HL-60 (cell line): ENCODE data around the gene DEF6.

Experiments
- DNase-seq, 2 experiments: peaks; one replicate each; pipeline ENCODE4 v3.0.0-alpha.2; 2010 to 2020; ENCODE audit warnings: low read depth in 1 of 2, low spot score in 1 of 2
- H3K27ac ChIP-seq: fragments of 250-450 bp; sonication (Bioruptor Pico); replicated peaks from 2 replicates; pipeline ENCODE4 v1.5.1; 2020; ENCODE audit warnings: mild to moderate bottlenecking, moderate library complexity
- H3K27me3 ChIP-seq: fragments of 250-450 bp; sonication (Bioruptor Pico); 2 replicates; pipeline ENCODE4 v1.5.1; 2021; ENCODE audit warnings: mild to moderate bottlenecking, moderate library complexity; ENCODE audit not compliant: insufficient read depth, poor library complexity, severe bottlenecking
- H3K4me3 ChIP-seq: replicated peaks from 2 replicates; pipeline ENCODE4 v1.5.1; 2011; ENCODE audit warnings: mild to moderate bottlenecking, control low read depth, low read length; ENCODE audit not compliant: insufficient read depth
- GABPA ChIP-seq: IDR thresholded peaks from 2 replicates; pipeline ENCODE4 v1.6.1; 2012; ENCODE audit warnings: low read depth
- POLR2AphosphoS5 ChIP-seq: IDR thresholded peaks from 2 replicates; pipeline ENCODE4 v1.6.1; 2012; ENCODE audit warnings: low read depth
- SPI1 ChIP-seq: IDR thresholded peaks from 2 replicates; pipeline ENCODE4 v1.6.1; 2012; ENCODE audit warnings: low read depth, mild to moderate bottlenecking, borderline replicate concordance
- TF ChIP-seq, protein P1 (sequence below): IDR thresholded peaks from 2 replicates; pipeline ENCODE4 v1.6.1; 2012; ENCODE audit warnings: low read depth; ENCODE audit not compliant: insufficient replicate concordance
- TF ChIP-seq, protein P2 (sequence below): IDR thresholded peaks from one replicate; pipeline ENCODE4 v1.5.1; 2011; ENCODE audit warnings: low read length, control low read depth, inconsistent platforms; ENCODE audit not compliant: insufficient read depth

DEF6 gene

DNA sequence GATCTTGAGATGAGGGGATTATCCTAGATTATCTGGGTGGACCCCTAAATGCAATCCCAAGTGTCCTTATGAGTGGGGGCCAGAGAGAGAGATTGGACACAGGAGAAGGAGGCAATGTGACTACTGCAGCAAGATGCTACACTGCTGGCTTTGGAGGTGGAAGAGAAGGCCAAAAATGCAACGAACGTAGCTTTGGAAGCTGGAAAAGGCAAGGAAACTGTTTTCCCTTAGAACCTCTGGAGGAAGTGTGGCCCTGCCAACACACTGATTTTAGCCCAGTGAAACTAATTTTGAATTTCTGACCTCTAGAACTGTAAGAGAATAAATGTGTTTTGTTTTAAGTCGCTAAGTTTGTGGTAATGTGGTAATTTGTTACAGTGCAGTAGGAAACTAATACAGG is 60.5 kb downstream of the DEF6 start:
- Histone ChIP-seq H3K4me3 (no peak overlapping the region), H3K27ac (no peak overlapping the region), H3K27me3 (no peaks in the 10 kb centered on the region)
- DNase-seq, result no peak
- TF ChIP-seq SPI1 (no peak), GABPA (no peak), POLR2AphosphoS5 (no peak)
- TF ChIP-seq, protein P1, sequence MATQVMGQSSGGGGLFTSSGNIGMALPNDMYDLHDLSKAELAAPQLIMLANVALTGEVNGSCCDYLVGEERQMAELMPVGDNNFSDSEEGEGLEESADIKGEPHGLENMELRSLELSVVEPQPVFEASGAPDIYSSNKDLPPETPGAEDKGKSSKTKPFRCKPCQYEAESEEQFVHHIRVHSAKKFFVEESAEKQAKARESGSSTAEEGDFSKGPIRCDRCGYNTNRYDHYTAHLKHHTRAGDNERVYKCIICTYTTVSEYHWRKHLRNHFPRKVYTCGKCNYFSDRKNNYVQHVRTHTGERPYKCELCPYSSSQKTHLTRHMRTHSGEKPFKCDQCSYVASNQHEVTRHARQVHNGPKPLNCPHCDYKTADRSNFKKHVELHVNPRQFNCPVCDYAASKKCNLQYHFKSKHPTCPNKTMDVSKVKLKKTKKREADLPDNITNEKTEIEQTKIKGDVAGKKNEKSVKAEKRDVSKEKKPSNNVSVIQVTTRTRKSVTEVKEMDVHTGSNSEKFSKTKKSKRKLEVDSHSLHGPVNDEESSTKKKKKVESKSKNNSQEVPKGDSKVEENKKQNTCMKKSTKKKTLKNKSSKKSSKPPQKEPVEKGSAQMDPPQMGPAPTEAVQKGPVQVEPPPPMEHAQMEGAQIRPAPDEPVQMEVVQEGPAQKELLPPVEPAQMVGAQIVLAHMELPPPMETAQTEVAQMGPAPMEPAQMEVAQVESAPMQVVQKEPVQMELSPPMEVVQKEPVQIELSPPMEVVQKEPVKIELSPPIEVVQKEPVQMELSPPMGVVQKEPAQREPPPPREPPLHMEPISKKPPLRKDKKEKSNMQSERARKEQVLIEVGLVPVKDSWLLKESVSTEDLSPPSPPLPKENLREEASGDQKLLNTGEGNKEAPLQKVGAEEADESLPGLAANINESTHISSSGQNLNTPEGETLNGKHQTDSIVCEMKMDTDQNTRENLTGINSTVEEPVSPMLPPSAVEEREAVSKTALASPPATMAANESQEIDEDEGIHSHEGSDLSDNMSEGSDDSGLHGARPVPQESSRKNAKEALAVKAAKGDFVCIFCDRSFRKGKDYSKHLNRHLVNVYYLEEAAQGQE, result no peak
- TF ChIP-seq, protein P2, sequence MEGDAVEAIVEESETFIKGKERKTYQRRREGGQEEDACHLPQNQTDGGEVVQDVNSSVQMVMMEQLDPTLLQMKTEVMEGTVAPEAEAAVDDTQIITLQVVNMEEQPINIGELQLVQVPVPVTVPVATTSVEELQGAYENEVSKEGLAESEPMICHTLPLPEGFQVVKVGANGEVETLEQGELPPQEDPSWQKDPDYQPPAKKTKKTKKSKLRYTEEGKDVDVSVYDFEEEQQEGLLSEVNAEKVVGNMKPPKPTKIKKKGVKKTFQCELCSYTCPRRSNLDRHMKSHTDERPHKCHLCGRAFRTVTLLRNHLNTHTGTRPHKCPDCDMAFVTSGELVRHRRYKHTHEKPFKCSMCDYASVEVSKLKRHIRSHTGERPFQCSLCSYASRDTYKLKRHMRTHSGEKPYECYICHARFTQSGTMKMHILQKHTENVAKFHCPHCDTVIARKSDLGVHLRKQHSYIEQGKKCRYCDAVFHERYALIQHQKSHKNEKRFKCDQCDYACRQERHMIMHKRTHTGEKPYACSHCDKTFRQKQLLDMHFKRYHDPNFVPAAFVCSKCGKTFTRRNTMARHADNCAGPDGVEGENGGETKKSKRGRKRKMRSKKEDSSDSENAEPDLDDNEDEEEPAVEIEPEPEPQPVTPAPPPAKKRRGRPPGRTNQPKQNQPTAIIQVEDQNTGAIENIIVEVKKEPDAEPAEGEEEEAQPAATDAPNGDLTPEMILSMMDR, result no peak

- no peak overlapping the region for H3K4me3 ChIP-seq
- H3K27ac ChIP-seq, result no peak overlapping the region
- no peaks in the 10 kb centered on the region for H3K27me3 ChIP-seq
- no peak for DNase-seq
- TF ChIP-seq, protein P2, result no peak
- TF ChIP-seq SPI1 (no peak), GABPA (no peak)
- TF ChIP-seq, protein P1, result no peak
These were observed 61.7 kb downstream of the DEF6 start for GRCh38 chr6:35359346-35359743.

GRCh38 chr6:35359744-35360348 is 62.2 kb downstream of the DEF6 start:
- no peaks in the 10 kb centered on the region for H3K27me3 ChIP-seq
- no peak overlapping the region for H3K4me3 ChIP-seq
- TF ChIP-seq POLR2AphosphoS5 (no peak), GABPA (no peak), SPI1 (no peak)
- TF ChIP-seq, protein P1, result no peak
- TF ChIP-seq, protein P2, result no peak
- DNase-seq, result no peak
- no peak overlapping the region for H3K27ac ChIP-seq
